Duodenal mucosa (tissue), 2 donors: Measurements from ENCODE around the gene LRRC66.

Experiments
- H3K27ac ChIP-seq: one replicate; pipeline ENCODE4 v1.7.0; 2013; ENCODE audit warnings: low read depth, low read length
- H3K27me3 ChIP-seq, 2 donors: one replicate each; pipeline ENCODE4 v1.7.0; 2013; ENCODE audit warnings: low read length in 2 of 2, control low read depth in 1 of 2; ENCODE audit not compliant: insufficient read depth in 2 of 2, control insufficient read depth in 1 of 2
- H3K36me3 ChIP-seq, 2 donors: one replicate each; pipeline ENCODE4 v1.7.0; 2013; ENCODE audit warnings: low read length in 2 of 2, control low read depth in 1 of 2; ENCODE audit not compliant: insufficient read depth in 2 of 2, control insufficient read depth in 1 of 2
- H3K4me1 ChIP-seq, 2 donors: one replicate each; pipeline ENCODE4 v1.7.0; 2013; ENCODE audit warnings: low read length in 2 of 2, control low read depth in 1 of 2; ENCODE audit not compliant: insufficient read depth in 2 of 2, control insufficient read depth in 1 of 2
- H3K4me3 ChIP-seq, 2 donors: one replicate each; pipeline ENCODE4 v1.7.0; 2013; ENCODE audit warnings: low read length in 2 of 2, low read depth in 1 of 2
- H3K9ac ChIP-seq, 2 donors: one replicate each; pipeline ENCODE4 v1.7.0; 2013; ENCODE audit warnings: low read length in 2 of 2, low read depth in 1 of 2
- H3K9me3 ChIP-seq, 2 donors: one replicate each; pipeline ENCODE4 v1.7.0; 2013; ENCODE audit warnings: low read length in 2 of 2, control low read depth in 1 of 2; ENCODE audit not compliant: control insufficient read depth in 1 of 2

LRRC66 gene

GRCh38 chr4:52019936-52020657, at the start of gene LRRC66:
LRRC66 (minus strand) TSS chr4:52020363; CDS start chr4:52017613, 2,750 bp downstream.
- H3K27ac ChIP-seq, result peak within 1 kb of the TSS; percentile 79
- no peaks in the 10 kb centered on the region for H3K9me3 ChIP-seq
- H3K27me3 ChIP-seq, result no peaks in the 10 kb centered on the region
- H3K4me3 ChIP-seq, result peak within 1 kb of the TSS; percentile 49 to 51
- H3K36me3 ChIP-seq, result peaks cover 0 to 9% of the 10 kb centered on the region in 2 donors
- peak within 1 kb of the TSS in 1 of 2 donors; percentile 20 for H3K9ac ChIP-seq
- peaks cover 6 to 20% of the 10 kb centered on the region in 2 donors for H3K4me1 ChIP-seq

GRCh38 chr4:52069571-52069970, 49.4 kb upstream of the LRRC66 start:
- Histone ChIP-seq H3K9me3 (no peaks in the 10 kb centered on the region), H3K9ac (no peak overlapping the region), H3K27me3 (no peaks in the 10 kb centered on the region), H3K27ac (no peak overlapping the region), H3K4me1 (no peaks in the 10 kb centered on the region), H3K4me3 (no peak overlapping the region), H3K36me3 (no peaks in the 10 kb centered on the region)

GRCh38 chr4:52059372-52059771, 39.2 kb upstream of the LRRC66 start:
- Histone ChIP-seq H3K27ac (no peak overlapping the region), H3K36me3 (no peaks in the 10 kb centered on the region), H3K9ac (no peak overlapping the region), H3K9me3 (no peaks in the 10 kb centered on the region), H3K4me3 (no peak overlapping the region), H3K27me3 (no peaks in the 10 kb centered on the region), H3K4me1 (peaks cover 13 to 14% of the 10 kb centered on the region in 2 donors)

GRCh38 chr4:52058275-52058674, 38.1 kb upstream of the LRRC66 start:
- no peak overlapping the region for H3K4me3 ChIP-seq
- H3K27me3 ChIP-seq, result peaks cover 0 to 3% of the 10 kb centered on the region in 2 donors
- no peaks in the 10 kb centered on the region for H3K9me3 ChIP-seq
- no peak overlapping the region for H3K9ac ChIP-seq
- peaks cover 13 to 14% of the 10 kb centered on the region in 2 donors for H3K4me1 ChIP-seq
- no peak overlapping the region for H3K27ac ChIP-seq
- no peaks in the 10 kb centered on the region for H3K36me3 ChIP-seq

GRCh38 chr4:52057196-52057595, 37.0 kb upstream of the LRRC66 start:
- Histone ChIP-seq H3K36me3 (no peaks in the 10 kb centered on the region), H3K27ac (no peak overlapping the region), H3K4me3 (no peak overlapping the region), H3K4me1 (peaks cover 20% of the 10 kb centered on the region in 2 donors), H3K9ac (no peak overlapping the region), H3K27me3 (peaks cover 0 to 4% of the 10 kb centered on the region in 2 donors), H3K9me3 (no peaks in the 10 kb centered on the region)

- no peak overlapping the region for H3K9ac ChIP-seq
- no peak overlapping the region for H3K27ac ChIP-seq
- peaks cover 20 to 26% of the 10 kb centered on the region in 2 donors for H3K4me1 ChIP-seq
- H3K4me3 ChIP-seq, result no peak overlapping the region
- no peaks in the 10 kb centered on the region for H3K9me3 ChIP-seq
- no peaks in the 10 kb centered on the region for H3K36me3 ChIP-seq
- peaks cover 0 to 4% of the 10 kb centered on the region in 2 donors for H3K27me3 ChIP-seq
Measured at GRCh38 chr4:52054254-52054653, 34.1 kb upstream of the LRRC66 start.

GRCh38 chr4:52052475-52052780, 32.3 kb upstream of the LRRC66 start:
- Histone ChIP-seq H3K27me3 (peaks cover 0 to 4% of the 10 kb centered on the region in 2 donors), H3K27ac (no peak overlapping the region), H3K4me1 (peaks cover 8 to 13% of the 10 kb centered on the region in 2 donors), H3K9me3 (no peaks in the 10 kb centered on the region), H3K9ac (peak overlapping the region in 1 of 2 donors; percentile 71), H3K4me3 (peak overlapping the region; percentile 71 to 95), H3K36me3 (no peaks in the 10 kb centered on the region)

GRCh38 chr4:52051615-52052474, 31.7 kb upstream of the LRRC66 start:
- Histone ChIP-seq H3K36me3 (no peaks in the 10 kb centered on the region), H3K4me3 (peak overlapping the region; percentile 71 to 95), H3K9me3 (no peaks in the 10 kb centered on the region), H3K4me1 (peaks cover 8 to 13% of the 10 kb centered on the region in 2 donors), H3K27ac (peak overlapping the region; percentile 34), H3K27me3 (peaks cover 0 to 4% of the 10 kb centered on the region in 2 donors), H3K9ac (peak overlapping the region; percentile 55 to 71)

GRCh38 chr4:52051213-52051614, 31.1 kb upstream of the LRRC66 start, which contains the start of gene SPATA18:
SPATA18 (plus strand) TSS chr4:52051304; CDS start chr4:52051705, 401 bp downstream.
- Histone ChIP-seq H3K27ac (peak within 1 kb of the TSS; percentile 34), H3K9me3 (no peaks in the 10 kb centered on the region), H3K9ac (peak within 1 kb of the TSS; percentile 55 to 71), H3K27me3 (peaks cover 0 to 4% of the 10 kb centered on the region in 2 donors), H3K4me1 (peaks cover 8 to 13% of the 10 kb centered on the region in 2 donors), H3K36me3 (no peaks in the 10 kb centered on the region), H3K4me3 (peak within 1 kb of the TSS; percentile 71 to 95)

- no peak overlapping the region for H3K27ac ChIP-seq
- H3K4me3 ChIP-seq, result no peak overlapping the region
- no peaks in the 10 kb centered on the region for H3K9me3 ChIP-seq
- peaks cover 8 to 13% of the 10 kb centered on the region in 2 donors for H3K4me1 ChIP-seq
- H3K9ac ChIP-seq, result no peak overlapping the region
- no peaks in the 10 kb centered on the region for H3K36me3 ChIP-seq
- peaks cover 0 to 4% of the 10 kb centered on the region in 2 donors for H3K27me3 ChIP-seq
Measured at GRCh38 chr4:52049266-52049665, 29.1 kb upstream of the LRRC66 start.
